SU-DHL-6 (cell line): Measurements from ENCODE around the gene LCMT1.

Source experiments
- CTCF ChIP-seq: fragments of 200-600 bp; sonication (generic); IDR thresholded peaks from one replicate; pipeline ENCODE4 v1.5.1; 2017; ENCODE audit warnings: antibody characterized with exemption, mild to moderate bottlenecking, low read length, moderate library complexity; ENCODE audit not compliant: insufficient read depth, poor library complexity, severe bottlenecking
- EZH2phosphoT487 ChIP-seq: fragments of 200-600 bp; sonication (generic), shearing (Covaris generic); conservative IDR thresholded peaks from 2 replicates; pipeline ENCODE4 v1.6.1; 2018; ENCODE audit warnings: mild to moderate bottlenecking, antibody characterized with exemption, low read length, moderate library complexity, mixed read lengths

GRCh38 chr16:25140459-25140858 lies 28.9 kb downstream of the LCMT1 start:
- TF ChIP-seq CTCF: no peak
- no peak for TF ChIP-seq EZH2phosphoT487
